ENCODE data around the gene NUDC. TPM values are rescaled to one million over a fixed set of nuclear protein-coding genes. Genes with fewer than 3 reads are reported as not detected.

The NUDC gene
- total and polyA plus RNA-seq, 5 donors from 2014 or later: 41.2 to 93.4 (median 82.0) TPM

- no peak for ATAC-seq (ENCODE audit: low read depth in 2 of 2)
These were observed 20.6 kb upstream of the NUDC start for GRCh38 chr1:26900815-26901511.

GRCh38 chr1:26907071-26907917, 14.2 kb upstream of the NUDC start:
- no peaks in the 10 kb centered on the region for H3K9me3 Mint-ChIP-seq
- no peaks in the 10 kb centered on the region for H3K36me3 Mint-ChIP-seq
- H3K4me1 Mint-ChIP-seq: peaks cover 0 to 2% (median 0%) of the 10 kb centered on the region in 4 donors
- Histone ChIP-seq H3K4me1 (ENCODE audit: control insufficient read depth, insufficient read depth, low read length, poor library complexity, severe bottlenecking) (no peaks in the 10 kb centered on the region), H3K27me3 (ENCODE audit: control insufficient read depth, insufficient read depth, low read length) (peaks cover under 1% of the 10 kb centered on the region), H3K9me3 (ENCODE audit: control insufficient read depth in 2 of 2, low read length in 2 of 2) (no peaks in the 10 kb centered on the region), H3K36me3 (ENCODE audit: control insufficient read depth, insufficient read depth, low read length) (no peaks in the 10 kb centered on the region), H3K4me3 (ENCODE audit: low read depth, low read length) (no peak overlapping the region), H3K27ac (ENCODE audit: insufficient read depth, low read length, poor library complexity, severe bottlenecking) (no peak overlapping the region)
- H3K4me3 Mint-ChIP-seq: peak overlapping the region in 1 of 4 donors; percentile 14
- DNase-seq (no peak), ATAC-seq (ENCODE audit: low read depth in 2 of 2) (no peak)
- peak overlapping the region in 1 of 3 donors; percentile 20 for H3K27ac Mint-ChIP-seq
- H3K27me3 Mint-ChIP-seq: peaks cover 5% of the 10 kb centered on the region

More at GRCh38 chr1:26900815-26901511, 20.6 kb upstream of the NUDC start:
- Mint-ChIP-seq H3K27ac (peak overlapping the region; percentile 94 to 100 (median 98)), H3K27me3 (no peaks in the 10 kb centered on the region), H3K36me3 (peaks cover 9% of the 10 kb centered on the region), H3K4me1 (peaks cover 12 to 51% (median 26%) of the 10 kb centered on the region in 4 donors), H3K9me3 (no peaks in the 10 kb centered on the region), H3K4me3 (peak overlapping the region; percentile 95 to 99 (median 98))
- peaks cover 14% of the 10 kb centered on the region for H3K36me3 ChIP-seq (ENCODE audit: control insufficient read depth, insufficient read depth, low read length)
- H3K27ac ChIP-seq (ENCODE audit: insufficient read depth, low read length, poor library complexity, severe bottlenecking): peak overlapping the region; percentile 86
- no peaks in the 10 kb centered on the region for H3K27me3 ChIP-seq (ENCODE audit: control insufficient read depth, insufficient read depth, low read length)
- no peaks in the 10 kb centered on the region for H3K9me3 ChIP-seq (ENCODE audit: control insufficient read depth in 2 of 2, low read length in 2 of 2)
- no peak for DNase-seq
- peaks cover 21% of the 10 kb centered on the region for H3K4me1 ChIP-seq (ENCODE audit: control insufficient read depth, insufficient read depth, low read length, poor library complexity, severe bottlenecking)
- H3K4me3 ChIP-seq (ENCODE audit: low read depth, low read length): peak overlapping the region; percentile 96

DNA sequence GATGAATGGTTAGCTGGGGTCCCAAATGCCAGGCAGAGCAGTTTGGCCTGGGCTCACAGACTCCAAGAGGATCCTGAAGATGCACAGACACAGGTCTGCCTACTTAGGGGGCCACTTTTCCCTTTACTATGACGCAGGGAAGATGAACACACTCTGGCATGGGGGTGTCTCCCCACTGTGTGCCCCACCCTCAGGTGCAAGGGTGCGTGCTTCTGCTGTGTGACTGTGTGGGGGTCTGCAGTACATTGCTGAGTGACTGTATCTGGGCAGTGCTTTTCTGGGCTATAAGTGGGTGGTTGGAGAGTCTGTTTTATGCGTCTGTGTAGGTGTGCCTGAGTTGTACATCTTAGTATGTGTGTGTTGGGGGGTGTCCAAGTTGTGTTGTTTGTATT, 11.6 kb upstream of the NUDC start:
- Histone ChIP-seq H3K36me3 (ENCODE audit: control insufficient read depth, insufficient read depth, low read length) (no peaks in the 10 kb centered on the region), H3K4me1 (ENCODE audit: control insufficient read depth, insufficient read depth, low read length, poor library complexity, severe bottlenecking) (no peaks in the 10 kb centered on the region), H3K4me3 (ENCODE audit: low read depth, low read length) (no peak overlapping the region), H3K27me3 (ENCODE audit: control insufficient read depth, insufficient read depth, low read length) (peaks cover 3% of the 10 kb centered on the region), H3K27ac (ENCODE audit: insufficient read depth, low read length, poor library complexity, severe bottlenecking) (no peak overlapping the region), H3K9me3 (ENCODE audit: control insufficient read depth in 2 of 2, low read length in 2 of 2) (no peaks in the 10 kb centered on the region)
- ATAC-seq (ENCODE audit: low read depth in 2 of 2) (no peak), DNase-seq (no peak)
- Mint-ChIP-seq H3K9me3 (no peaks in the 10 kb centered on the region), H3K4me1 (no peaks in the 10 kb centered on the region), H3K36me3 (no peaks in the 10 kb centered on the region), H3K4me3 (no peak overlapping the region), H3K27me3 (peaks cover 5% of the 10 kb centered on the region), H3K27ac (peak overlapping the region in 1 of 3 donors; percentile 28)

GRCh38 chr1:26910343-26911160, 11.0 kb upstream of the NUDC start:
- peak overlapping the region in 1 of 3 donors; percentile 31 for H3K27ac Mint-ChIP-seq
- H3K27me3 ChIP-seq (ENCODE audit: control insufficient read depth, insufficient read depth, low read length): peaks cover 3% of the 10 kb centered on the region

GRCh38 chr1:26911399-26912146, 10.0 kb upstream of the NUDC start:
- ATAC-seq (ENCODE audit: low read depth in 2 of 2): no peak

More at GRCh38 chr1:26910343-26911160, 11.0 kb upstream of the NUDC start:
- Mint-ChIP-seq H3K4me3 (no peak overlapping the region), H3K27me3 (peaks cover 5% of the 10 kb centered on the region), H3K9me3 (no peaks in the 10 kb centered on the region), H3K4me1 (no peaks in the 10 kb centered on the region), H3K36me3 (no peaks in the 10 kb centered on the region)
- DNase-seq: no peak
- no peak overlapping the region for H3K4me3 ChIP-seq (ENCODE audit: low read depth, low read length)
- H3K36me3 ChIP-seq (ENCODE audit: control insufficient read depth, insufficient read depth, low read length): no peaks in the 10 kb centered on the region
- no peak for ATAC-seq (ENCODE audit: low read depth in 2 of 2)
- H3K4me1 ChIP-seq (ENCODE audit: control insufficient read depth, insufficient read depth, low read length, poor library complexity, severe bottlenecking): no peaks in the 10 kb centered on the region
- H3K27ac ChIP-seq (ENCODE audit: insufficient read depth, low read length, poor library complexity, severe bottlenecking): no peak overlapping the region
- no peaks in the 10 kb centered on the region for H3K9me3 ChIP-seq (ENCODE audit: control insufficient read depth in 2 of 2, low read length in 2 of 2)

GRCh38 chr1:26912147-26912490, 9.4 kb upstream of the NUDC start:
- H3K9me3 Mint-ChIP-seq: no peaks in the 10 kb centered on the region
- H3K4me3 ChIP-seq (ENCODE audit: low read depth, low read length): no peak overlapping the region
- H3K27ac ChIP-seq (ENCODE audit: insufficient read depth, low read length, poor library complexity, severe bottlenecking): no peak overlapping the region
- no peaks in the 10 kb centered on the region for H3K4me1 Mint-ChIP-seq
- H3K36me3 Mint-ChIP-seq: no peaks in the 10 kb centered on the region
- H3K9me3 ChIP-seq (ENCODE audit: control insufficient read depth in 2 of 2, low read length in 2 of 2): no peaks in the 10 kb centered on the region
- DNase-seq: no peak
- ATAC-seq (ENCODE audit: low read depth in 2 of 2): no peak
- H3K27ac Mint-ChIP-seq: no peak overlapping the region
- H3K36me3 ChIP-seq (ENCODE audit: control insufficient read depth, insufficient read depth, low read length): no peaks in the 10 kb centered on the region
- no peak overlapping the region for H3K4me3 Mint-ChIP-seq
- no peaks in the 10 kb centered on the region for H3K4me1 ChIP-seq (ENCODE audit: control insufficient read depth, insufficient read depth, low read length, poor library complexity, severe bottlenecking)
- peaks cover 3% of the 10 kb centered on the region for H3K27me3 ChIP-seq (ENCODE audit: control insufficient read depth, insufficient read depth, low read length)
- H3K27me3 Mint-ChIP-seq: peaks cover 5% of the 10 kb centered on the region

More at GRCh38 chr1:26911399-26912146, 10.0 kb upstream of the NUDC start:
- no peaks in the 10 kb centered on the region for H3K36me3 Mint-ChIP-seq
- H3K4me3 ChIP-seq (ENCODE audit: low read depth, low read length): no peak overlapping the region
- no peaks in the 10 kb centered on the region for H3K4me1 ChIP-seq (ENCODE audit: control insufficient read depth, insufficient read depth, low read length, poor library complexity, severe bottlenecking)
- H3K4me1 Mint-ChIP-seq: no peaks in the 10 kb centered on the region
- H3K36me3 ChIP-seq (ENCODE audit: control insufficient read depth, insufficient read depth, low read length): no peaks in the 10 kb centered on the region
- H3K9me3 ChIP-seq (ENCODE audit: control insufficient read depth in 2 of 2, low read length in 2 of 2): no peaks in the 10 kb centered on the region
- H3K27me3 Mint-ChIP-seq: peaks cover 5% of the 10 kb centered on the region
- H3K9me3 Mint-ChIP-seq: no peaks in the 10 kb centered on the region
- no peak for DNase-seq
- no peak overlapping the region for H3K27ac Mint-ChIP-seq
- H3K27me3 ChIP-seq (ENCODE audit: control insufficient read depth, insufficient read depth, low read length): peaks cover 3% of the 10 kb centered on the region
- no peak overlapping the region for H3K4me3 Mint-ChIP-seq
- no peak overlapping the region for H3K27ac ChIP-seq (ENCODE audit: insufficient read depth, low read length, poor library complexity, severe bottlenecking)

DNA sequence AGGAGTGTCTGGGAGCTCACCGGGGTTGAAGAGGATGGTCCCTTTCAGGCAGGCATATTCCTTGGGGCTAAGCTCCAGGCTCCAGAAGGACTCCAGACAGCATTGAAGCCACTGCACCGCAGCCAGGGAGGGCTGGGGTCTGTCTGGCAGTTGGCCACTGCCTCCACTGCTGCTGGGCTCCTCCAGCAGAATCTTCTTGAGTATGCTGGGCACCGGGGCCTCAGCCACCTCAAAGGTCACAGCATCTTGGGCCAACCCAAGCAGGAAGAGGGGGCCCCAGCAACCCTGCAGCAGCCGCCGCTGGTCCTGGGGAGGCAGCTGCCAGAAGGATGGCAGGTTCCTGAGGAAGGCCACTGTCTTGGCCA, 8.2 kb upstream of the NUDC start:
- no peak for ATAC-seq (ENCODE audit: low read depth in 2 of 2)
- Histone ChIP-seq H3K9me3 (ENCODE audit: control insufficient read depth in 2 of 2, low read length in 2 of 2) (no peaks in the 10 kb centered on the region), H3K27me3 (ENCODE audit: control insufficient read depth, insufficient read depth, low read length) (peaks cover 3% of the 10 kb centered on the region), H3K4me3 (ENCODE audit: low read depth, low read length) (no peak overlapping the region), H3K36me3 (ENCODE audit: control insufficient read depth, insufficient read depth, low read length) (no peaks in the 10 kb centered on the region), H3K4me1 (ENCODE audit: control insufficient read depth, insufficient read depth, low read length, poor library complexity, severe bottlenecking) (no peaks in the 10 kb centered on the region), H3K27ac (ENCODE audit: insufficient read depth, low read length, poor library complexity, severe bottlenecking) (no peak overlapping the region)
- no peak for DNase-seq
- H3K36me3 Mint-ChIP-seq: no peaks in the 10 kb centered on the region
- H3K4me3 Mint-ChIP-seq: no peak overlapping the region
- H3K9me3 Mint-ChIP-seq: no peaks in the 10 kb centered on the region
- no peak overlapping the region for H3K27ac Mint-ChIP-seq
- H3K27me3 Mint-ChIP-seq: peaks cover 5% of the 10 kb centered on the region
- no peaks in the 10 kb centered on the region for H3K4me1 Mint-ChIP-seq
